Subcutaneous abdominal adipose tissue (tissue), 5 donors: ENCODE measurements around the gene TMTC2.

Experiments used
- H3K27ac ChIP-seq: one replicate; pipeline ENCODE4 v1.7.0; 2013; ENCODE audit warnings: low read depth, mild to moderate bottlenecking, inconsistent platforms, low read length, moderate library complexity
- H3K27me3 ChIP-seq, 5 donors: one replicate each; pipeline ENCODE4 v1.7.0; 2013; ENCODE audit warnings: low read length in 5 of 5, inconsistent platforms in 1 of 5; ENCODE audit not compliant: control insufficient read depth in 5 of 5, insufficient read depth in 4 of 5
- H3K36me3 ChIP-seq, 5 donors: one replicate each; pipeline ENCODE4 v1.7.0; 2013; ENCODE audit warnings: low read length in 5 of 5; ENCODE audit not compliant: control insufficient read depth in 5 of 5, insufficient read depth in 5 of 5
- H3K4me1 ChIP-seq, 5 donors: one replicate each; pipeline ENCODE4 v1.7.0; 2013; ENCODE audit warnings: low read length in 5 of 5, mild to moderate bottlenecking in 3 of 5, moderate library complexity in 1 of 5; ENCODE audit not compliant: control insufficient read depth in 5 of 5, insufficient read depth in 5 of 5
- H3K4me3 ChIP-seq, 5 donors: one replicate each; pipeline ENCODE4 v1.7.0; 2013; ENCODE audit warnings: low read length in 5 of 5, low read depth in 1 of 5
- H3K9ac ChIP-seq, 5 donors: one replicate each; pipeline ENCODE4 v1.7.0; 2013; ENCODE audit warnings: low read length in 5 of 5, mild to moderate bottlenecking in 4 of 5, moderate library complexity in 3 of 5
- H3K9me3 ChIP-seq, 5 donors: one replicate each; pipeline ENCODE4 v1.7.0; 2013; ENCODE audit warnings: low read length in 5 of 5; ENCODE audit not compliant: control insufficient read depth in 5 of 5
- donor health status: healthy.
- donor health status: healthy.
- donor health status: healthy.
- donor health status: healthy.
- donor health status: healthy.

Gene TMTC2

GRCh38 chr12:82971584-82971983 lies 284.9 kb downstream of the TMTC2 start:
- Histone ChIP-seq H3K36me3 (no peaks in the 10 kb centered on the region), H3K4me3 (no peak overlapping the region), H3K27ac (no peak overlapping the region), H3K27me3 (no peaks in the 10 kb centered on the region), H3K9me3 (no peaks in the 10 kb centered on the region), H3K4me1 (no peaks in the 10 kb centered on the region), H3K9ac (no peak overlapping the region)

GRCh38 chr12:82972624-82973023 lies 285.9 kb downstream of the TMTC2 start:
- Histone ChIP-seq H3K36me3 (no peaks in the 10 kb centered on the region), H3K9ac (no peak overlapping the region), H3K27ac (no peak overlapping the region), H3K27me3 (no peaks in the 10 kb centered on the region), H3K4me1 (no peaks in the 10 kb centered on the region), H3K4me3 (no peak overlapping the region), H3K9me3 (no peaks in the 10 kb centered on the region)

GRCh38 chr12:82973592-82973991 lies 286.9 kb downstream of the TMTC2 start:
- no peaks in the 10 kb centered on the region for H3K4me1 ChIP-seq
- no peaks in the 10 kb centered on the region for H3K27me3 ChIP-seq
- H3K36me3 ChIP-seq, result no peaks in the 10 kb centered on the region
- H3K9me3 ChIP-seq, result no peaks in the 10 kb centered on the region
- H3K9ac ChIP-seq, result no peak overlapping the region
- no peak overlapping the region for H3K27ac ChIP-seq
- no peak overlapping the region for H3K4me3 ChIP-seq

- H3K9ac ChIP-seq, result no peak overlapping the region
- peaks cover 0 to 4% (median 0%) of the 10 kb centered on the region in 5 donors for H3K36me3 ChIP-seq
- H3K27me3 ChIP-seq, result no peaks in the 10 kb centered on the region
- no peak overlapping the region for H3K27ac ChIP-seq
- H3K9me3 ChIP-seq, result peaks cover 0 to 2% (median 0%) of the 10 kb centered on the region in 5 donors
- no peak overlapping the region for H3K4me3 ChIP-seq
- no peaks in the 10 kb centered on the region for H3K4me1 ChIP-seq
Observed at GRCh38 chr12:82981150-82981549, 294.4 kb downstream of the TMTC2 start.

GRCh38 chr12:82994117-82994516 lies 307.4 kb downstream of the TMTC2 start:
- H3K4me1 ChIP-seq, result no peaks in the 10 kb centered on the region

GRCh38 chr12:82996168-82996812 lies 309.6 kb downstream of the TMTC2 start:
- no peaks in the 10 kb centered on the region for H3K27me3 ChIP-seq
- no peaks in the 10 kb centered on the region for H3K9me3 ChIP-seq
- no peaks in the 10 kb centered on the region for H3K36me3 ChIP-seq
- H3K4me3 ChIP-seq, result no peak overlapping the region
- no peaks in the 10 kb centered on the region for H3K4me1 ChIP-seq
- H3K9ac ChIP-seq, result no peak overlapping the region
- no peak overlapping the region for H3K27ac ChIP-seq

More at GRCh38 chr12:82994117-82994516, 307.4 kb downstream of the TMTC2 start:
- Histone ChIP-seq H3K27me3 (no peaks in the 10 kb centered on the region), H3K36me3 (no peaks in the 10 kb centered on the region), H3K4me3 (no peak overlapping the region), H3K9ac (no peak overlapping the region), H3K27ac (no peak overlapping the region), H3K9me3 (no peaks in the 10 kb centered on the region)

- Histone ChIP-seq H3K4me1 (no peaks in the 10 kb centered on the region), H3K27me3 (no peaks in the 10 kb centered on the region), H3K9ac (no peak overlapping the region), H3K27ac (no peak overlapping the region), H3K36me3 (no peaks in the 10 kb centered on the region), H3K9me3 (no peaks in the 10 kb centered on the region), H3K4me3 (no peak overlapping the region)
Observed at GRCh38 chr12:82998509-82998908, 311.8 kb downstream of the TMTC2 start.

GRCh38 chr12:83003026-83003425 lies 316.3 kb downstream of the TMTC2 start:
- H3K27ac ChIP-seq, result no peak overlapping the region

GRCh38 chr12:83005534-83006197 lies 319.0 kb downstream of the TMTC2 start:
- Histone ChIP-seq H3K9me3 (peaks cover 0 to 9% (median 0%) of the 10 kb centered on the region in 5 donors), H3K4me1 (peaks cover 0 to 7% (median 0%) of the 10 kb centered on the region in 5 donors), H3K9ac (no peak overlapping the region), H3K36me3 (peaks cover 0 to 5% (median 0%) of the 10 kb centered on the region in 5 donors), H3K27ac (no peak overlapping the region), H3K4me3 (no peak overlapping the region), H3K27me3 (no peaks in the 10 kb centered on the region)

More at GRCh38 chr12:83003026-83003425, 316.3 kb downstream of the TMTC2 start:
- Histone ChIP-seq H3K4me3 (no peak overlapping the region), H3K36me3 (peaks cover 0 to 2% (median 0%) of the 10 kb centered on the region in 5 donors), H3K9ac (no peak overlapping the region), H3K27me3 (no peaks in the 10 kb centered on the region), H3K4me1 (peaks cover 0 to 7% (median 0%) of the 10 kb centered on the region in 5 donors), H3K9me3 (peaks cover 0 to 2% (median 0%) of the 10 kb centered on the region in 5 donors)

GRCh38 chr12:83008703-83009102 lies 322.0 kb downstream of the TMTC2 start:
- no peaks in the 10 kb centered on the region for H3K27me3 ChIP-seq
- H3K4me1 ChIP-seq, result peaks cover 0 to 7% (median 0%) of the 10 kb centered on the region in 5 donors
- H3K9ac ChIP-seq, result no peak overlapping the region
- peaks cover 0 to 9% (median 0%) of the 10 kb centered on the region in 5 donors for H3K9me3 ChIP-seq
- H3K36me3 ChIP-seq, result peaks cover 0 to 5% (median 0%) of the 10 kb centered on the region in 5 donors
- H3K27ac ChIP-seq, result no peak overlapping the region
- no peak overlapping the region for H3K4me3 ChIP-seq
